HG02885 (cell line): ENCODE data around the gene LYRM1.
"Not testable (repeated sequence)": the region's sequence is repeated elsewhere in the genome, so short reads cannot be mapped to it uniquely, and the experiment has no call there.

Source experiments
- ATAC-seq: cut with Tn5 transposase; IDR thresholded peaks from one replicate; pipeline ENCODE4 v1.9.1; 2021; ENCODE audit warnings: mild to moderate bottlenecking; ENCODE audit not compliant: unreplicated experiment, poor library complexity

Gene LYRM1

GRCh38 chr16:20929676-20930364 is 29.2 kb downstream of the LYRM1 start:
- not testable (repeated sequence) for ATAC-seq

GRCh38 chr16:20930365-20930690 is 29.8 kb downstream of the LYRM1 start:
- no peak for ATAC-seq

GRCh38 chr16:20931066-20931600 is 30.6 kb downstream of the LYRM1 start:
- ATAC-seq, result no peak

GRCh38 chr16:20933589-20933988 is 33.0 kb downstream of the LYRM1 start:
- ATAC-seq, result no peak

GRCh38 chr16:20937736-20938135 is 37.2 kb downstream of the LYRM1 start:
- no peak for ATAC-seq

- ATAC-seq, result no peak
Observed at GRCh38 chr16:20938426-20938825, 37.9 kb downstream of the LYRM1 start.

- no peak for ATAC-seq
Observed at GRCh38 chr16:20939611-20940010, 39.0 kb downstream of the LYRM1 start.

GRCh38 chr16:20940871-20941635 is 40.5 kb downstream of the LYRM1 start:
- no peak for ATAC-seq

GRCh38 chr16:20941636-20941926 is 41.0 kb downstream of the LYRM1 start:
- no peak for ATAC-seq

- ATAC-seq, result no peak
Observed at GRCh38 chr16:20942256-20942655, 41.7 kb downstream of the LYRM1 start.

- ATAC-seq, result no peak
Observed at GRCh38 chr16:20944861-20945574, 44.4 kb downstream of the LYRM1 start.

GRCh38 chr16:20945575-20945875 is 45.0 kb downstream of the LYRM1 start:
- not testable (repeated sequence) for ATAC-seq

GRCh38 chr16:20946015-20946629 is 45.6 kb downstream of the LYRM1 start:
- ATAC-seq, result no peak

- no peak for ATAC-seq
Observed at GRCh38 chr16:20948444-20948843, 47.9 kb downstream of the LYRM1 start.

- ATAC-seq, result no peak
Observed at GRCh38 chr16:20949660-20950059, 49.1 kb downstream of the LYRM1 start.

GRCh38 chr16:20950294-20950693 is 49.7 kb downstream of the LYRM1 start:
- ATAC-seq, result no peak

GRCh38 chr16:20952139-20952920 is 51.8 kb downstream of the LYRM1 start:
- no peak for ATAC-seq

GRCh38 chr16:20954574-20954973 is 54.0 kb downstream of the LYRM1 start:
- ATAC-seq, result no peak

- no peak for ATAC-seq
Observed at GRCh38 chr16:20956319-20956718, 55.7 kb downstream of the LYRM1 start.

GRCh38 chr16:20957153-20957552 is 56.6 kb downstream of the LYRM1 start:
- no peak for ATAC-seq
